Stimulated activated CD4-positive, alpha-beta T cell treated with anti-CD3 and anti-CD28 coated beads, Interleukin-1b, Interleukin-23, amount 100 ng/mL, for 4 hours (primary cell): Measurements from ENCODE around the gene PLN.

Source experiments
- DNase-seq, 2 donors: peaks; one replicate each; pipeline ENCODE4 v3.0.0-alpha.2; 2020; ENCODE audit warnings: low read depth in 2 of 2

The PLN gene

GRCh38 chr6:118537574-118537973 lies 10.5 kb upstream of the PLN start:
- no peak for DNase-seq

GRCh38 chr6:118542184-118542952 lies 5.7 kb upstream of the PLN start:
- no peak for DNase-seq

GRCh38 chr6:118544105-118544504 lies 4.0 kb upstream of the PLN start:
- DNase-seq, result no peak

- no peak for DNase-seq
Observed at GRCh38 chr6:118546164-118546879, 1.8 kb upstream of the PLN start.

GRCh38 chr6:118546880-118547218 lies 1.2 kb upstream of the PLN start:
- DNase-seq, result no peak

- no peak for DNase-seq
Observed at GRCh38 chr6:118548613-118549012, 517 bp downstream of the PLN start.

GRCh38 chr6:118551063-118552053 lies 3.3 kb downstream of the PLN start:
- DNase-seq, result peak in 1 of 2 donors; percentile 10

- DNase-seq, result no peak
Observed at GRCh38 chr6:118553132-118553531, 5.0 kb downstream of the PLN start.

GRCh38 chr6:118554698-118555097 lies 6.6 kb downstream of the PLN start:
- no peak for DNase-seq

- DNase-seq, result no peak
Observed at GRCh38 chr6:118558464-118559217, 10.5 kb downstream of the PLN start.

GRCh38 chr6:118559659-118560058 lies 11.6 kb downstream of the PLN start:
- no peak for DNase-seq

GRCh38 chr6:118562248-118562647 lies 14.2 kb downstream of the PLN start:
- DNase-seq, result no peak

GRCh38 chr6:118562959-118563358 lies 14.9 kb downstream of the PLN start:
- no peak for DNase-seq

GRCh38 chr6:118565311-118565960 lies 17.3 kb downstream of the PLN start:
- DNase-seq, result peak in 1 of 2 donors; percentile 8

GRCh38 chr6:118567974-118568373 lies 19.9 kb downstream of the PLN start:
- DNase-seq, result no peak

- no peak for DNase-seq
Observed at GRCh38 chr6:118569498-118569897, 21.4 kb downstream of the PLN start.

GRCh38 chr6:118571121-118571520 lies 23.0 kb downstream of the PLN start:
- no peak for DNase-seq

GRCh38 chr6:118574051-118574865 lies 26.2 kb downstream of the PLN start:
- no peak for DNase-seq

- no peak for DNase-seq
Observed at GRCh38 chr6:118577972-118578371, 29.9 kb downstream of the PLN start.

GRCh38 chr6:118578617-118579016 lies 30.5 kb downstream of the PLN start:
- DNase-seq, result no peak
